Panc1 (cell line): ENCODE data around the gene CDC42EP3. TPM values are rescaled to one million over a fixed set of nuclear protein-coding genes. Genes with fewer than 3 reads are reported as not detected.

Experiments used
- ATAC-seq: fragments of 200-7000 bp; cut with Tn5 transposase; 2 replicates; pipeline ENCODE4 v1.9.1; 2020; ENCODE audit warnings: mild to moderate bottlenecking, moderate library complexity
- BruUV-seq: library from RNA; stranded (reverse); fragments of 400-500 nt; replicated peaks from 2 replicates; lab custom pipeline; 2021; lab: Mats Ljungman, UMichigan
- CTCF ChIA-PET: fragments of 300-600 bp; sonication (Branson Sonifier 250); formaldehyde crosslinking; loops from one replicate; lab custom pipeline; 2022; ENCODE audit warnings: antibody characterized with exemption; lab: Charles Lee
- POLR2A ChIA-PET: fragments of 300-600 bp; sonication (Branson Sonifier 250); formaldehyde crosslinking; loops from one replicate; lab custom pipeline; 2022; ENCODE audit warnings: antibody characterized with exemption; lab: Charles Lee
- DNase-seq: peaks from one replicate; pipeline ENCODE4 v3.0.0-alpha.2; 2010; ENCODE audit warnings: low read depth, low spot score
- H3K27ac ChIP-seq: 2 replicates; pipeline ENCODE4 v1.5.1; 2011; ENCODE audit warnings: mild to moderate bottlenecking, low read length, inconsistent platforms
- H3K27me3 ChIP-seq: fragments of 200-500 bp; sonication (Bioruptor generic); 2 replicates; pipeline ENCODE4 v1.6.0; 2014; ENCODE audit warnings: low read length, inconsistent platforms; ENCODE audit not compliant: control insufficient read depth, insufficient read depth
- H3K36me3 ChIP-seq: fragments of 200-500 bp; sonication (Bioruptor generic); 2 replicates; pipeline ENCODE4 v1.5.1; 2014; ENCODE audit warnings: inconsistent platforms, mild to moderate bottlenecking, low read length, moderate library complexity; ENCODE audit not compliant: control insufficient read depth, insufficient read depth
- H3K4me1 ChIP-seq: 2 replicates; pipeline ENCODE4 v1.5.1; 2011; ENCODE audit warnings: inconsistent platforms, mild to moderate bottlenecking, low read length, moderate library complexity; ENCODE audit not compliant: control insufficient read depth, insufficient read depth
- H3K4me3 ChIP-seq, 2 experiments: 2 replicates each; pipeline ENCODE4 v1.5.1; 2011 to 2012; ENCODE audit warnings: low read depth in 2 of 2, low read length in 2 of 2, mild to moderate bottlenecking in 2 of 2, inconsistent platforms in 1 of 2, moderate library complexity in 1 of 2
- H3K9me3 ChIP-seq: fragments of 200-500 bp; sonication (Bioruptor generic); 2 replicates; pipeline ENCODE4 v1.5.1; 2014; ENCODE audit warnings: low read depth, mild to moderate bottlenecking, inconsistent platforms, low read length, moderate library complexity; ENCODE audit not compliant: control insufficient read depth, insufficient read depth
- POLR2AphosphoS5 ChIP-seq: IDR thresholded peaks from 2 replicates; pipeline ENCODE4 v1.6.1; 2012; ENCODE audit warnings: mild to moderate bottlenecking, low read depth, low read length, moderate library complexity
- SIN3A ChIP-seq: IDR thresholded peaks from 2 replicates; pipeline ENCODE4 v1.6.1; 2012; ENCODE audit warnings: low read depth, mild to moderate bottlenecking, low read length, moderate library complexity, borderline replicate concordance; ENCODE audit not compliant: insufficient read depth
- TCF7L2 ChIP-seq: IDR thresholded peaks from 2 replicates; pipeline ENCODE4 v1.6.1; 2011; ENCODE audit warnings: mild to moderate bottlenecking, low read depth, low read length, inconsistent platforms
- in situ Hi-C: cut with HindIII; loops from 2 replicates; pipeline ENCODE4 v1.10.0; 2016; ENCODE audit warnings: low sequenced_read_pairs, low pct_unique_long_range_greater_than_20kb
- intact Hi-C: fragments of 100-400 bp; cut with micrococcal nuclease; formaldehyde crosslinking; loops from one replicate; pipeline ENCODE4 v1.10.0; 2022; ENCODE audit not compliant: unreplicated experiment
- total RNA-seq: library from RNA; stranded (reverse); gene quantifications from one replicate; pipeline ENCODE4 v1.2.1, GENCODE V29; 2021; ENCODE audit not compliant: unreplicated experiment
- TF ChIP-seq, protein P1 (sequence below): fragments of 450-650 bp; IDR thresholded peaks from 2 replicates; pipeline ENCODE4 v1.5.1; 2017; ENCODE audit warnings: mild to moderate bottlenecking
- TF ChIP-seq, protein P2 (sequence below), 2 experiments: IDR thresholded peaks; 2 replicates each; pipeline ENCODE4 v1.6.1; 2011 to 2012; ENCODE audit warnings: low read depth in 2 of 2, control low read depth in 1 of 2, low read length in 1 of 2, mild to moderate bottlenecking in 1 of 2, moderate library complexity in 1 of 2; ENCODE audit not compliant: insufficient read depth in 1 of 2

Gene CDC42EP3
- total RNA-seq, 1 experiment from 2014 or later: 6.1 TPM

- in situ Hi-C loops (no loop called here), intact Hi-C loops (loop anchor here (10.0 kb wide), 1 partner anchor 425 kb away; no protein-coding TSS in a partner anchor)
- TF ChIP-seq, protein P1, sequence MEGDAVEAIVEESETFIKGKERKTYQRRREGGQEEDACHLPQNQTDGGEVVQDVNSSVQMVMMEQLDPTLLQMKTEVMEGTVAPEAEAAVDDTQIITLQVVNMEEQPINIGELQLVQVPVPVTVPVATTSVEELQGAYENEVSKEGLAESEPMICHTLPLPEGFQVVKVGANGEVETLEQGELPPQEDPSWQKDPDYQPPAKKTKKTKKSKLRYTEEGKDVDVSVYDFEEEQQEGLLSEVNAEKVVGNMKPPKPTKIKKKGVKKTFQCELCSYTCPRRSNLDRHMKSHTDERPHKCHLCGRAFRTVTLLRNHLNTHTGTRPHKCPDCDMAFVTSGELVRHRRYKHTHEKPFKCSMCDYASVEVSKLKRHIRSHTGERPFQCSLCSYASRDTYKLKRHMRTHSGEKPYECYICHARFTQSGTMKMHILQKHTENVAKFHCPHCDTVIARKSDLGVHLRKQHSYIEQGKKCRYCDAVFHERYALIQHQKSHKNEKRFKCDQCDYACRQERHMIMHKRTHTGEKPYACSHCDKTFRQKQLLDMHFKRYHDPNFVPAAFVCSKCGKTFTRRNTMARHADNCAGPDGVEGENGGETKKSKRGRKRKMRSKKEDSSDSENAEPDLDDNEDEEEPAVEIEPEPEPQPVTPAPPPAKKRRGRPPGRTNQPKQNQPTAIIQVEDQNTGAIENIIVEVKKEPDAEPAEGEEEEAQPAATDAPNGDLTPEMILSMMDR: no peak
- TF ChIP-seq TCF7L2 (no peak), SIN3A (no peak), POLR2AphosphoS5 (no peak)
- TF ChIP-seq, protein P2, sequence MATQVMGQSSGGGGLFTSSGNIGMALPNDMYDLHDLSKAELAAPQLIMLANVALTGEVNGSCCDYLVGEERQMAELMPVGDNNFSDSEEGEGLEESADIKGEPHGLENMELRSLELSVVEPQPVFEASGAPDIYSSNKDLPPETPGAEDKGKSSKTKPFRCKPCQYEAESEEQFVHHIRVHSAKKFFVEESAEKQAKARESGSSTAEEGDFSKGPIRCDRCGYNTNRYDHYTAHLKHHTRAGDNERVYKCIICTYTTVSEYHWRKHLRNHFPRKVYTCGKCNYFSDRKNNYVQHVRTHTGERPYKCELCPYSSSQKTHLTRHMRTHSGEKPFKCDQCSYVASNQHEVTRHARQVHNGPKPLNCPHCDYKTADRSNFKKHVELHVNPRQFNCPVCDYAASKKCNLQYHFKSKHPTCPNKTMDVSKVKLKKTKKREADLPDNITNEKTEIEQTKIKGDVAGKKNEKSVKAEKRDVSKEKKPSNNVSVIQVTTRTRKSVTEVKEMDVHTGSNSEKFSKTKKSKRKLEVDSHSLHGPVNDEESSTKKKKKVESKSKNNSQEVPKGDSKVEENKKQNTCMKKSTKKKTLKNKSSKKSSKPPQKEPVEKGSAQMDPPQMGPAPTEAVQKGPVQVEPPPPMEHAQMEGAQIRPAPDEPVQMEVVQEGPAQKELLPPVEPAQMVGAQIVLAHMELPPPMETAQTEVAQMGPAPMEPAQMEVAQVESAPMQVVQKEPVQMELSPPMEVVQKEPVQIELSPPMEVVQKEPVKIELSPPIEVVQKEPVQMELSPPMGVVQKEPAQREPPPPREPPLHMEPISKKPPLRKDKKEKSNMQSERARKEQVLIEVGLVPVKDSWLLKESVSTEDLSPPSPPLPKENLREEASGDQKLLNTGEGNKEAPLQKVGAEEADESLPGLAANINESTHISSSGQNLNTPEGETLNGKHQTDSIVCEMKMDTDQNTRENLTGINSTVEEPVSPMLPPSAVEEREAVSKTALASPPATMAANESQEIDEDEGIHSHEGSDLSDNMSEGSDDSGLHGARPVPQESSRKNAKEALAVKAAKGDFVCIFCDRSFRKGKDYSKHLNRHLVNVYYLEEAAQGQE (IDR thresholded peaks at IDR 0.05; ENCODE audit: insufficient read depth in 1 of 2, low read depth in 2 of 2, low read length in 1 of 2): no peak
- Histone ChIP-seq H3K9me3 (no peaks in the 10 kb centered on the region), H3K27me3 (no peaks in the 10 kb centered on the region; the same call in 1 of the 2 replicates), H3K4me1 (no peaks in the 10 kb centered on the region), H3K36me3 (no peaks in the 10 kb centered on the region), H3K27ac (no peak overlapping the region), H3K4me3 (no peak overlapping the region)
- ChIA-PET CTCF (no interaction called here), POLR2A (no interaction called here)
- ATAC-seq: no peak
- DNase-seq: no peak
- no TSS peak for BruUV-seq
Measured at GRCh38 chr2:37629529-37629928, 41.9 kb downstream of the CDC42EP3 start.

GRCh38 chr2:37627710-37628109, 43.7 kb downstream of the CDC42EP3 start:
- H3K4me3 ChIP-seq: no peak overlapping the region
- BruUV-seq: no TSS peak
- H3K36me3 ChIP-seq: no peaks in the 10 kb centered on the region
- DNase-seq: no peak
- H3K27ac ChIP-seq: no peak overlapping the region
- intact Hi-C loops: loop anchor here (10.0 kb wide), 1 partner anchor 427 kb away; no protein-coding TSS in a partner anchor
- no peaks in the 10 kb centered on the region for H3K4me1 ChIP-seq
- ATAC-seq: no peak
- TF ChIP-seq TCF7L2: no peak
- TF ChIP-seq, protein P2 (IDR thresholded peaks at IDR 0.05; ENCODE audit: insufficient read depth in 1 of 2, low read depth in 2 of 2, low read length in 1 of 2): no peak
- TF ChIP-seq POLR2AphosphoS5: no peak
- no peak for TF ChIP-seq SIN3A
- TF ChIP-seq, protein P1: no peak
- POLR2A ChIA-PET: no interaction called here
- H3K9me3 ChIP-seq: no peaks in the 10 kb centered on the region
- H3K27me3 ChIP-seq: no peaks in the 10 kb centered on the region; the same call in 1 of the 2 replicates
- CTCF ChIA-PET: no interaction called here
- in situ Hi-C loops: no loop called here
